ENCODE results near the gene CCDC85C. TPM values are rescaled to one million over a fixed set of nuclear protein-coding genes. Genes with fewer than 3 reads are reported as not detected.

CCDC85C gene
- total RNA-seq, 2 donors from 2014 or later: 54.0 to 73.4 TPM

DNA sequence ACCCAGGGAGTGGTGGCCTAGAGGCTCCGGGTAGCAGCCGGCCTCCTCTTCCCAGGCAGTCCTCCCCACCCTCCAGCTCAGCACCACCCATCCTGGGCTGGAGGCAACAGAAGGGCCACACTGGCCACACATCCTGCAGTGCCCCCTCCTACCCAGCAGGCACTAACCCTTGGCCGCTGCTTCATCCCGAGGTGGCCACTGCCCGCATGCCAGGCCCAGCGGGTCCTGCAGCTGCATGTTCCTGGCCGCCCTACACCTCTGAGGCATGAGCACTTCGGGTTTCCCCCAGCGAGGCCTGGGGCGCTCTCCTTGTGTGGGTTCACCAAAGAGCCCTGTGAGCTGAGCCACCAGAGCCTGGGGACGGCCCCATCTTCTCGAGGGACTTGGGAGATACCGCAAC is 61.4 kb downstream of the CCDC85C start:
- H3K27me3 ChIP-seq: no peaks in the 10 kb centered on the region
- no peaks in the 10 kb centered on the region for H3K36me3 ChIP-seq
- no peak overlapping the region for H3K9ac ChIP-seq (ENCODE audit: low read depth in 2 of 2, low read length in 2 of 2)
- H3K9me3 ChIP-seq: no peaks in the 10 kb centered on the region
- TF ChIP-seq, protein P1, sequence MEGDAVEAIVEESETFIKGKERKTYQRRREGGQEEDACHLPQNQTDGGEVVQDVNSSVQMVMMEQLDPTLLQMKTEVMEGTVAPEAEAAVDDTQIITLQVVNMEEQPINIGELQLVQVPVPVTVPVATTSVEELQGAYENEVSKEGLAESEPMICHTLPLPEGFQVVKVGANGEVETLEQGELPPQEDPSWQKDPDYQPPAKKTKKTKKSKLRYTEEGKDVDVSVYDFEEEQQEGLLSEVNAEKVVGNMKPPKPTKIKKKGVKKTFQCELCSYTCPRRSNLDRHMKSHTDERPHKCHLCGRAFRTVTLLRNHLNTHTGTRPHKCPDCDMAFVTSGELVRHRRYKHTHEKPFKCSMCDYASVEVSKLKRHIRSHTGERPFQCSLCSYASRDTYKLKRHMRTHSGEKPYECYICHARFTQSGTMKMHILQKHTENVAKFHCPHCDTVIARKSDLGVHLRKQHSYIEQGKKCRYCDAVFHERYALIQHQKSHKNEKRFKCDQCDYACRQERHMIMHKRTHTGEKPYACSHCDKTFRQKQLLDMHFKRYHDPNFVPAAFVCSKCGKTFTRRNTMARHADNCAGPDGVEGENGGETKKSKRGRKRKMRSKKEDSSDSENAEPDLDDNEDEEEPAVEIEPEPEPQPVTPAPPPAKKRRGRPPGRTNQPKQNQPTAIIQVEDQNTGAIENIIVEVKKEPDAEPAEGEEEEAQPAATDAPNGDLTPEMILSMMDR (IDR thresholded peaks at IDR 0.05): no peak
- no peaks in the 10 kb centered on the region for H3K4me1 ChIP-seq
- H3K4me3 ChIP-seq: no peak overlapping the region
- DNase-seq: no peak
- intact Hi-C loops (cut with DNase I): no loop called here
- H3K27ac ChIP-seq: no peak overlapping the region

DNA sequence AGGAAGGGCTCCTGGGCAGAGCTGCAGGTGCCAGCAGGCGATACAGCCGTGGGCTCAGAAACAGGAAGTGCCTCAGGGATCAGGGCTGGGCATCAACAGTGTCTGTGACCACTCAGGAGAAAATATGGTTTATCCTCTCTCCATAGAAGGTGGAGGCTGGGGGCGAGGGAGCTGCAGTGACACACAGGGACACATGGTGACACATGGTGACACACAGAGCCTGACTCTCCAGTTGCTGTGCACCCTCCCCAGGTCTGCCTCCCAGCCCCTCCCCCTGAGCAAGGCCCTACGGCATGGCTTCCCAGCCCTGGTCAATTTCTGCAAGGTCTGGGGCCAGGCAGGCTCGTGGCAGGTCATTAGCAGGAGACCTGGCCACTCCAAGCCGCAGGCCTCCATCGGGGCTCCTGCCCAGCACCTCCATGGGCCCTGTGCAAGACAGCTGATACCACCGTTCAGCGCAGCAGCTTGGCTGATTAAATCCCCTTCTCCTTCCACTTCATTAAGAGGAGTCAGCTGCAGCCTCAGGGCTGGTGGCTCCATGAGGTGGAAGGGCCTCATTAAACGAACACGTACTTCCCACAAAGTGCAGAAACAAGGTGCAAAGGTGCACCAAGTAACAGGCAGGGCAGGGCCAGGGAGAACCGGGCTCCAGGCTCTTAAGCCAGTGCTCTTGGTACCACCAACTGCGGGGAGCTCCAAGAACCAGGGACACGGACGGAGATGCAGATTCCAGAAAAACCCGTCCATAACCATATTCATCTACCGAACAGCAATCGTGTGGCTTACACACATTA is 62.1 kb downstream of the CCDC85C start:
- H3K36me3 ChIP-seq: no peaks in the 10 kb centered on the region
- no peak overlapping the region for H3K27ac ChIP-seq
- H3K4me1 ChIP-seq: no peaks in the 10 kb centered on the region
- DNase-seq: no peak
- H3K9ac ChIP-seq (ENCODE audit: low read depth in 2 of 2, low read length in 2 of 2): no peak overlapping the region
- no peak overlapping the region for H3K4me3 ChIP-seq
- H3K27me3 ChIP-seq: no peaks in the 10 kb centered on the region
- intact Hi-C loops (cut with DNase I): no loop called here
- no peaks in the 10 kb centered on the region for H3K9me3 ChIP-seq
- TF ChIP-seq, protein P1 (IDR thresholded peaks at IDR 0.05): no peak

DNA sequence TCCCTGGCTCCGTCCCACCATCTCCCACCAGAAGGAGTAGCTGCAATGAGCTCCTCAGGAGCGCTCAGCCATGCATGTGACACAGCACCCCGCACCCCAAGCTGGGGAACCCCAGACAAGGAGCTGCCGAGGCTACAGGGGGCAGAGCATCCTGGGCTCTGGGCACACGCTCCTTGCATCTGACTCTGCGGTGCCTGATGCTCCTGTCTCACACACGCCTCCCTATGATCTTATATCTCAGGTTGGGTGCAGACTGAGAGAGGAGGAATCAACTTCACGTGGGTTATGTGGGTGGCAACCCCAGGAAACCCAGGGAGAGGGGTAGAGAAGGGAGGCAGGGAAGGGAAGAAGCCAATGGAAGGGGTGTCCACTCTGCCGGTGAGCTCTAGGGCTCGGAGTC is 62.8 kb downstream of the CCDC85C start:
- intact Hi-C loops (cut with DNase I): no loop called here
- Histone ChIP-seq H3K27ac (no peak overlapping the region), H3K4me3 (no peak overlapping the region), H3K9ac (ENCODE audit: low read depth in 2 of 2, low read length in 2 of 2) (no peak overlapping the region), H3K9me3 (no peaks in the 10 kb centered on the region), H3K27me3 (no peaks in the 10 kb centered on the region), H3K36me3 (no peaks in the 10 kb centered on the region), H3K4me1 (no peaks in the 10 kb centered on the region)
- DNase-seq: no peak
- TF ChIP-seq, protein P1 (IDR thresholded peaks at IDR 0.05): no peak

DNA sequence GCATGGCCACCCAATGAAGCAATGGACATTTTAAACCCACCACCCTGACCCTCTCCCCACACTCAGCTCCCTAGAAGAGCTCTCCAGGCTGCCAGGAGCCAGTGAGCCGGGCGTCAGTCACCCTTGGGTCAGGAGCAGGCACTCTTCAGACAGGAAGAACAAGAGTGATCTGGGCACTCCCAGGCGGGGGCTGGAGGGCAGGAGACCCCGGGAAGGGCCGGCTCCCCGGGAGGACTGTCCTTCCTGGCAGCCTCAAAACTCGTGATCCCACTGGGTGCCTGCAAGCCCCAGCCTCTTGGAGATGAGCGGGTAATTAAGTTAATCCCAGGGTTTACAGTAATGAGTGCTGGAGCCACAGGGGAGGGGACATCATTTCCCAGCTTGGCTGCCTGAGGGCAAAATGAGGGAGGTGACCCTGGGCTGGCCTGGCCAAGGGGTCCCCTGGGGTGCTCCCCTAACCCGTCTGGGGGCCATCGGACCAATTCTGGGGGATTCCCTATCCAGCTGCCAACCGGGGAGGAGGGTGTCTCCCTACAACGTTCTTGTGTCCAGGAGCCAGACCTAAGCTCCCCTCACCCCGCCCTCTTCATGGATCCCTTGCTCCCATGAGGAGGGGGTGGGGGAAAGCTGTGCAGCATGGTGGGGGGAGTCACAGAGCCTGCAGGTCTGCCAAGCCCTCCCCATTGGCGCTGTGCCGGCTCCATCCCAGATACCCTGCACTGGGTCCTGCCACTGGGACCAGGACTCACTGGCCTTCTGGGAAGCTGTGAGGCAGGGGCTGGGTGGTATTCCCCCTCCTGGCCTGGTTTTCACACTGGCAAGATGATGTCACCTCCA is 63.6 kb downstream of the CCDC85C start:
- H3K9me3 ChIP-seq: no peaks in the 10 kb centered on the region
- no peak overlapping the region for H3K27ac ChIP-seq
- no peaks in the 10 kb centered on the region for H3K4me1 ChIP-seq
- H3K36me3 ChIP-seq: no peaks in the 10 kb centered on the region
- intact Hi-C loops (cut with DNase I): no loop called here
- no peak overlapping the region for H3K4me3 ChIP-seq
- H3K9ac ChIP-seq (ENCODE audit: low read depth in 2 of 2, low read length in 2 of 2): no peak overlapping the region
- TF ChIP-seq, protein P1 (IDR thresholded peaks at IDR 0.05): no peak
- no peak for DNase-seq
- H3K27me3 ChIP-seq: no peaks in the 10 kb centered on the region

DNA sequence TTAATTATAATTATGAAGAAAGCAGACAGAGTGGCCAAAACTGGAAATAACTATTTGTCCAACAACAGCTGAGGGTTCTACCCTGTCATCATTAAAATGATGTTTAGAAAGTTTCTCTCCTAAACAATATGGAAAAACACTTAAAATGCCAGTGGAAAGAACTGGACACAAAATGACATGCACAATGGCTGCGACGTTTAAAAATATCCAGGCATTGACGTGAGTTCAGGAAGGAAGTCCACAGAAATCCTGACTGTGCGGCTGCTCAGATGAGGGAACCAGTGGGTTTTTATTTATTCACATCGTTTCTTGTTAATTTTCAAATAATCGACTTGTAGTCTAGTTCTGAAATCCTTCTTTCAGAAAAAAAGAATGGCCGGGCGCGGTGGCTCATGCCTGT is 64.5 kb downstream of the CCDC85C start:
- Histone ChIP-seq H3K36me3 (no peaks in the 10 kb centered on the region), H3K9me3 (no peaks in the 10 kb centered on the region), H3K27ac (no peak overlapping the region), H3K27me3 (no peaks in the 10 kb centered on the region), H3K4me1 (no peaks in the 10 kb centered on the region), H3K4me3 (no peak overlapping the region), H3K9ac (ENCODE audit: low read depth in 2 of 2, low read length in 2 of 2) (no peak overlapping the region)
- no peak for DNase-seq
- intact Hi-C loops (cut with DNase I): no loop called here
- TF ChIP-seq, protein P1 (IDR thresholded peaks at IDR 0.05): no peak

Data from colonic mucosa (tissue), 4 donors.